ENCODE measurements around the gene PTGS2. TPM values are rescaled to one million over a fixed set of nuclear protein-coding genes. Genes with fewer than 3 reads are reported as not detected.

PTGS2 gene
- total RNA-seq, 1 donor from 2014 or later = 2.8 TPM

- TF ChIP-seq CTCF (IDR thresholded peaks at IDR 0.05; ENCODE audit: insufficient read depth, low read length, poor library complexity, severe bottlenecking) = no peak
- no peaks in the 10 kb centered on the region for H3K27me3 ChIP-seq (ENCODE audit: control insufficient read depth, insufficient read depth, low read length)
- H3K36me3 ChIP-seq (ENCODE audit: control insufficient read depth, insufficient read depth, low read length) = no peaks in the 10 kb centered on the region
- DNase-seq (ENCODE audit: low read depth) = no peak
- no peak overlapping the region for H3K4me3 ChIP-seq (ENCODE audit: low read depth, low read length)
Measured at GRCh38 chr1:186633116-186633515, 47.1 kb downstream of the PTGS2 start.

GRCh38 chr1:186629341-186629740 lies 50.9 kb downstream of the PTGS2 start:
- Histone ChIP-seq H3K4me3 (ENCODE audit: low read depth, low read length) (no peak overlapping the region), H3K27me3 (ENCODE audit: control insufficient read depth, insufficient read depth, low read length) (no peaks in the 10 kb centered on the region), H3K36me3 (ENCODE audit: control insufficient read depth, insufficient read depth, low read length) (no peaks in the 10 kb centered on the region)
- no peak for DNase-seq (ENCODE audit: low read depth)
- no peak for TF ChIP-seq CTCF (IDR thresholded peaks at IDR 0.05; ENCODE audit: insufficient read depth, low read length, poor library complexity, severe bottlenecking)

DNA sequence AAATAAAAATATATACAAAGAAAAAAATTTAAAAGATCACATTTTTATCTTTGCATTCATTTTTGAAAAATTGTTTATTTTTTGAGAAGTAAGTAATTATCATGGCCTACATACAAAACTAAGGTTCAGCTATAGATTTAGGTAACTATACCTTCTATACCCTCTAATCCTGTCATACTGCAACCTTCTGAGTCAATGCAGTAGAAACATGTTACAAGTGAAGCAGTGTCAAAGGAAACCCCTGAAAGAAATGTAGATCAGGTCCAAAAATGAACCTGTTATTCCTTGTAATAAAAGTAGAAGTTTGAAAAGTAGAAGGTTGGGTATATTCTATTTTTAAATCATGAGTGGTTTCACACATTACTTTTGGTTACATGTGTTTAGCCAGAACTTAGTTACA lies 51.3 kb downstream of the PTGS2 start:
- H3K27me3 ChIP-seq (ENCODE audit: control insufficient read depth, insufficient read depth, low read length) = no peaks in the 10 kb centered on the region
- no peak for TF ChIP-seq CTCF (IDR thresholded peaks at IDR 0.05; ENCODE audit: insufficient read depth, low read length, poor library complexity, severe bottlenecking)
- H3K36me3 ChIP-seq (ENCODE audit: control insufficient read depth, insufficient read depth, low read length) = no peaks in the 10 kb centered on the region
- no peak overlapping the region for H3K4me3 ChIP-seq (ENCODE audit: low read depth, low read length)
- no peak for DNase-seq (ENCODE audit: low read depth)

DNA sequence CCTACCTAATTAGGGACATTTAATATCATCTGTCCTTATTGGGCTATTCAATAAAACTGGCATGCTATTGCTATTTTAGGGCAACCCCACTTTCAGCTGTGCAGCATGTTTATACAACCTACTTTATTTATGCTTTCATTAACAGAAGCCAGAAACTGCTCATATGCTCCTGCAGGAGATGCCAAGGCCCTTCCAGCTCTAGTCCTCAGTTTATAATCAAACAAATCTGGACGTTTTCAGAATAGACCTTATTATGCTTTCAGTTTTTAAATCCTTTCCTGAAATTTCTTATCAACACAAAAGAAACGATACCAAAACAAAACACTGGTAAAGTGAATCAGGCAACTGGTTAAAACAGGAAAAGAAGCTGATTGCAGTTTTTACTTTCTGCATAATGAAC lies 53.2 kb downstream of the PTGS2 start:
- no peak overlapping the region for H3K4me3 ChIP-seq (ENCODE audit: low read depth, low read length)
- TF ChIP-seq CTCF (IDR thresholded peaks at IDR 0.05; ENCODE audit: insufficient read depth, low read length, poor library complexity, severe bottlenecking) = no peak

GRCh38 chr1:186626356-186626932 lies 53.8 kb downstream of the PTGS2 start:
- Histone ChIP-seq H3K36me3 (ENCODE audit: control insufficient read depth, insufficient read depth, low read length) (no peaks in the 10 kb centered on the region), H3K27me3 (ENCODE audit: control insufficient read depth, insufficient read depth, low read length) (no peaks in the 10 kb centered on the region), H3K4me3 (ENCODE audit: low read depth, low read length) (no peak overlapping the region)
- no peak for DNase-seq (ENCODE audit: low read depth)
- TF ChIP-seq CTCF (IDR thresholded peaks at IDR 0.05; ENCODE audit: insufficient read depth, low read length, poor library complexity, severe bottlenecking) = no peak

More for the DNA sequence above, 53.2 kb downstream of the PTGS2 start:
- Histone ChIP-seq H3K27me3 (ENCODE audit: control insufficient read depth, insufficient read depth, low read length) (no peaks in the 10 kb centered on the region), H3K36me3 (ENCODE audit: control insufficient read depth, insufficient read depth, low read length) (no peaks in the 10 kb centered on the region)
- DNase-seq (ENCODE audit: low read depth) = no peak

DNA sequence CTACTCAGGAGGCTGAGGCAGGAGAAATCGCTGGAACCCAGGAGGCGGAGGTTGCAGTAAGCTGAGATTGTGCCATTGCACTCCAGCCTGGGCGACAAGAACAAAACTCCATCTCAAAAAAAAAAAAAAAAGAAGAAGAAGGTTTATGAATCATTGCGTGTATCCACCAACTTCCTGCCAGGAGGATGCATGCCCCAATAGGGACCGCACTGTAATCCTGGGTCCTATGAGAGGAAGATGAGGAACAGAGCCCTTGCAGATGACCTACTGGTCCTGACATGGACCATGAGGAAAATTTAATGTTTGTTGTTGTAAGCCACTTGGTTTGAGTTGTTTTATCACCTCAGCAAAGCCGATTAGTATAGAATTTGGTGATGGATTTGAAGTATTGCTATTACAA lies 56.7 kb downstream of the PTGS2 start:
- Histone ChIP-seq H3K4me3 (ENCODE audit: low read depth, low read length) (no peak overlapping the region), H3K36me3 (ENCODE audit: control insufficient read depth, insufficient read depth, low read length) (no peaks in the 10 kb centered on the region), H3K27me3 (ENCODE audit: control insufficient read depth, insufficient read depth, low read length) (no peaks in the 10 kb centered on the region)
- DNase-seq (ENCODE audit: low read depth) = no peak
- no peak for TF ChIP-seq CTCF (IDR thresholded peaks at IDR 0.05; ENCODE audit: insufficient read depth, low read length, poor library complexity, severe bottlenecking)

Data from kidney epithelial cell (primary cell).